RKO (cell line): ENCODE measurements around the gene ACOT11.
A peak's percentile ranks its signal among the peaks of the same experiment; 100 is the strongest.
"Not testable (repeated sequence)": the region's sequence is repeated elsewhere in the genome, so short reads cannot be mapped to it uniquely, and the experiment has no call there.

ENCODE experiments used
- DNase-seq: peaks from one replicate; pipeline ENCODE4 v3.0.0-alpha.2; 2016; ENCODE audit warnings: low spot score

ACOT11 gene

DNA sequence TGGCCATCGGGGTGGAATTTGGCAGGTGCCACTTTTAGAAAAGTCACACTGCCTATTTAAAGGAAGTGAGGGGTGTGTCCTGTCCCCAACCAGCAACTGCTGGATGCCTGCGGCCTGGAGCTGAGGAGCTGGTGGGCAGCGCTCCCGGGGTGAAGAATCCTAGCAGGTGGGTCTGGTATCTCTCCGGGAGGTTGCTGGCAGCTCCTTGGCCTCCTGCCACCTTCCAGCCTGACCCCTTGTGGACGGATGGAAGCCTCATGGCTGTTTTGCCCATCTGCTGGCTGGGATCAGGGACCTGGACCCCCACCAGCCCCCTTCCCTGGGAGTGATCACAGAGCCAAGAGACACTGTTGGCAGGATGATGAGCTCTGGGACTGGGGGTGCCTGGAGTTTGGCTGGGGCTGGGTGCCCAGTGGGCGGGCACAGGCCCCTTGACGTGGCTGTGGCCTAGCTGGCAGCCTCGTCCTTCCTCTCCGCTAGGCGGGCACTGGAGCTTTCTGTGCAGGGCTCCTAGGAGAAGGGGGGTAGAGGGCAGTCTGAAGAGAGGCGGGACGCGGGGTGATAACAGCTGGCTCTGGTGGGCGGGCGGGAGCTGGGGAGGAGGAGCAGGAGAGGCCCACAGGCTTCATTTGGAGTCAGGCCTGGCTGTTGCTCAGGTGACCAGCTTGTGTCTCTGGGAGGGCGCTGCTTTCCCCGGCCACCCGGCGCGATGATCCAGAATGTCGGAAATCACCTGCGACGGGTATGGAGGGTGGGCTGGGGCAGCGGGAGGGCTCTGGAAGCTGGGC is at the start of gene ACOT11:
Gene ACOT11, plus strand, starts transcription at position 628 of the 788 bp plus-strand sequence. Its CDS starts 82 bp downstream, at position 710.
- DNase-seq, result no peak

DNA sequence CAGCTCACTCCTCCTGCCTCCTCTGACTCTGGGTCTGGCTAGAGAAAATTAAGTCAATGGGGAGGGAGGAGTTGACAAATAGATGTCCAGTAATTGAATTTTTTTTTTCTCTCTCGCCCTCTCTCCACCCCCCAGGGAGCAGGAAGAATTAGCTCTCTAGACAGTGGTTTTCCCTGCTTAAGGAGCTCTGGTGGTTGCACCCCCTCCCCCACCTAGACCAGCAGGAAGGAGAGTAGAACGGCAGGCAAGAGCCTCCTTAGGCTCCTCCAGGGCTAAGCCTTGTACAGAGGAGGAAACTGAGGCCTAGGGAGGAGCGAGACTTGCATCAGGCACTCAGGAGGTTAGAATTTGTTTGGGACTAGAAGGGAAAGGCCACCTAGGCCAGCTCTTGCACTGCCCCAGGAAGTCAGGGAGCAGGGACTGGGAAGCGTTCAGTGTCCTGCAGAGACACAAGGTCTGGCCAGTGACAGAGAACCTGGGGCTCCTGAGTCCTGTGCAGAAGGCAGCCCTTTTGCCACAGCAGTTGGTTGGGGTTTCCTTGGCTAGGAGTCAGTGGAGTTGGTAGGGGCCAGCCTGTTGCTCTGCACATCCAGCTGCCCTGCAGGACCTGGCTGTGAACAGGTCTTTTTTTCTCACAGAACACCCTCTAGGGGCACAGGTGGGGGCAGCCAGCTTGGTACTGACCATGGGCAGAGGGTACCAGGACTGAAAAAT is 49.5 kb upstream of the ACOT11 start:
- no peak for DNase-seq

DNA sequence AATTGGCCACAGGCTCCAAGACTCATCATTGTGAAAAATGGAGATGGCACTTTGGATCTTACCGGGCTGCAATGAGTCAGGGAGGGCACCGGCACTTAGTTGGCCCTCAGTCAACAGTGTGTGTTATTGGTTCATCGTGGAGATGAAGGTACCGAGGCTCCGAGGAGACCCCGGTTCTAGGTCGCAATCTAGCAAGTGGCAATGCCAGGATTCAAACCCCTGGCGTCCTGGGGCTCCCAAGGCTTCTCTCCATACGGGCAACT is 49.0 kb upstream of the ACOT11 start:
- DNase-seq, result no peak

DNA sequence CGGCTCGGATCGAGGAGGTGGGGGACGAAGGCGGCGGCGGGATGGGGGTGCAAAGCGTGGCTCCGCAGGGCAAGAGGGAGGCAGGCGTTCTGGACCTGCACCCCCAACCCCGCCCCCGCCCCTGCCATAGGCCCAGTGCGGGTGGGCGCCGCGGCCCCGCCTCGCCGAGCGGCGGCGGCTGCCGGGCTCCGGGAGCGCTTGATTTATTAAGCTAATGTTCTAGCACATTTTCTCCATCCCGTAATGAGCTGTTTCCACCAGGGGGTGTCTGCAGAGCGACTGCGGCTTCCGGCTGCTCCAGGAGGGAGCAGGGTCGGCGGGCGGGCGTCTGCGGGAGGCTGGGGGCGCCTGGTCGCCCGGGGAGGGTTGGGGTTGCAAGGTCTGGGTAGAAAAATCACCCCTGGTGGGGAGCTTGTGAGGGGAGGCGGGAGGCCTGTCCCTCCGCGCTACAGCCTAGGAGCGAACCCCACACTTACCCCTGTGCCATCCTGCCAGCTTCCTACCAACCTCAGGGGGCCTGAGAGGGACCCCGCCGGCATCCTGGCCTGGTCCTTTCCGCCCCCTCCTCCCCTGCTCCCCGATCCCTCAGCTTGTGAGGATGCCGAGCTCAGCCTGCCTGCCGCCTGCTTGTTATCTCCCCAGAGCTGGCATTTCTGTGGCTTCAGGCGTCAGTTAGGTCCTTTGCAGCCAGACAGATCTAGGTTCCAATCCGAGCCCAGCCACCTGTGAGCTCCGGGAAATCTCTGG is 48.5 kb upstream of the ACOT11 start:
- DNase-seq, result peak; percentile 58

DNA sequence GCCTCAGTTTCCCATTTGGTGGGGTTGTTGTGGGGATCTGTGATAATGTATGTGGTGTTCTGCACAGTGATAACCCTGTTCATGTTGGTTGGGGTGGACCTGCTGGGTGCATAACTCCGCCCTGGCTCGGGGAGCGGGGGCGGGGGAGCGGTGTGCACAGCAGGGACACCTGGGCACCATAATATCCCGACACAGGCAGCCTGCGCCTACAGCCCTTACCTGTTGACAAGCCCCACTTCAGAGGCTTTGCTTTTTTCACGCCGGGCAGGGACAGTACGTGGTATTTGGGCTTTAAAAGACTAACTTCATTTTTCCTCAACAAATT is 48.0 kb upstream of the ACOT11 start:
- DNase-seq, result no peak

DNA sequence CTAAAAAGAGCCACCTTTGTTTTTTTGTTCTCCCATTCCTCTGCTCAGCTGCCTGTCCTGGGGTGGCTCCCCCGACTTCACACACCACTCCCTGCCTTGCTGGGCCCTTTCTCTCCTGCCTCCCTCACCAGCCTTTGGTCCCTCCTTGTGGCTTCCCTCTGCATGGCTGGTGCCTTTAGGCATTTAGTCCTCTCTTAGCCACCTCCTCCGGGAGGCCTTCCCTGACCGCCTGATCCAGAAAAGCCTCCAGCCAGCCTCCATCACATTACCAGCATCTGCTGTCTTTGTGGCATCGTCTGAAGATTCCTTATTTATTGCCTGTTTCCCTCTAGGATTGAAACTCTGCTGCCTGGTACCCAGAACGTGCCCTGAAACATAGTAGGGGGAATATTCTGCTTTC is 46.2 kb upstream of the ACOT11 start:
- DNase-seq, result no peak

DNA sequence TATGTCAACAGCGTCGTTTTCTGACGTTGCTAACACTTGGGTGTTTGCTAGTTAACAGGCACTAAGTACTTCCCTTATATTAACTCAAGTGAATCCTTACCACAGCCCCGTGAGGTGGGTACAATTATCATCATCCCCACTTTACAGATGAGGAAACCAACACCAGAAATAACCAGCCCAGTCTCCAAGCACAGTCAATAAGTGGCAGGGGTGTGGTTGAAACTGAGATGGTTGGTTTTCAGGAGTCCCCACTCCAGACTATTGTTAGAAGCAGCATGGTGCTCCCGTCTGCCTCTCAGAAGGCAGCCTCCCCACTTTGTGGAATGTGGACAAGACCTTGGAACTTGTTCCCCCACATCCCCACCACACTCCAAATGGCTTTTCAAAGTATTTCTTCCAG is 45.7 kb upstream of the ACOT11 start:
- no peak for DNase-seq

DNA sequence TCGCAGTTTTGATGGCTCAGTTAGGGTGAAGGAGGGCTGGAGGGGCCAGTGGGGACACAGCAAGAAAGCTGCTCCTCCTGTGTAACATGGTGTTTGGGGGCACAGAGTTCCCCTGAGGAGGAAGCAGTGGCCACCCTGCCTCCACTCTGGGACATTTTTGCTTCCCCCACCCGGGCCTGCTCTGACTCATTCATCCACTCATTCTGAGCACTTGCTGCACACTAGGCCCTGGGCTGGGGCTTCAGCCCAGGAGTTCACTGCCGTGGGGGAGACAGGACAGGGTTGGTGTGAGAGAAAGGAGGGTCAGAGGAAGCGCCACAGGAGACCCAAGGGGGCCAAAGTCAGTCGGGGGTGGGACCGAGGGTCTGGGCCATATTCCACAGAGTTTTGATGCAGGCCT is 41.4 kb upstream of the ACOT11 start:
- no peak for DNase-seq

DNA sequence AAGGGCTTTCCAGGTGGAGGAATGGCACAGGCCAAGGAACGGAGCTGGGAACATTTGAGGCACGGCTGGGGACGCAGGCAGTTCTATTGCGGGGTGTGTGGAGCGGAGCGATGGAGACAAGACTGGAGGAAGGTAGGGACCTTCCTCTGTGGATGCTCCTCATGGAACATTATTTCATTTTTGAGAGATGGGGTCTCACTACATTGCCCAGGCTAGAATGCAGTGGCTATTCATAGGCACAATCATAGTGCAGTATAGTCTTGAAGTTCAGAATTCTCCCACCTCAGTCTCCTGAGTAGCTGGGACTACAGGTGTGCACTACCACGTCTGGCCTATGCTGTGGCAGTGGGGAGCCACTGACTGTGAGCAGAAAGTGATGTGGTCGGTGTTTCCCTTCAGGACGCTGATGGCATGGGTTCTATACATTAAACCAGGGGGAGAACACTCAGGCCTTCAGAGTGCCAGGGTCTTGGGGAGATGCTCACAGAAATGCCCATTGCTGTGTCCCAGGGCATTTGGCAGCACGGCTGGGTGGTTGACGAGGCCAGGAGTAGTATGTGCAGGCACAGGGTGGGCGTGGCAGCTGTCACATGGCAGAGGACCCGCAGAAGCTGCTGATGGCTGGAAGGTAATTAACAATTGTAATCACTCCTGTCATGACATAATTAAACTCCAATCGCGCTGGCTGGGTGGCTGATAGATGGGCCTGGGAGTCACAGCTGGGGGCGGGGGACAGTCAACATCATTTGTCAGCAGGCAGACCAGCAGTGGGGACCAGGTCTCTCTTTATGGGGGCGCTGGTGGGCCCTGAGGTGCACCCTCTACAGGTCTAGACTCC is 40.8 kb upstream of the ACOT11 start:
- DNase-seq, result no peak

DNA sequence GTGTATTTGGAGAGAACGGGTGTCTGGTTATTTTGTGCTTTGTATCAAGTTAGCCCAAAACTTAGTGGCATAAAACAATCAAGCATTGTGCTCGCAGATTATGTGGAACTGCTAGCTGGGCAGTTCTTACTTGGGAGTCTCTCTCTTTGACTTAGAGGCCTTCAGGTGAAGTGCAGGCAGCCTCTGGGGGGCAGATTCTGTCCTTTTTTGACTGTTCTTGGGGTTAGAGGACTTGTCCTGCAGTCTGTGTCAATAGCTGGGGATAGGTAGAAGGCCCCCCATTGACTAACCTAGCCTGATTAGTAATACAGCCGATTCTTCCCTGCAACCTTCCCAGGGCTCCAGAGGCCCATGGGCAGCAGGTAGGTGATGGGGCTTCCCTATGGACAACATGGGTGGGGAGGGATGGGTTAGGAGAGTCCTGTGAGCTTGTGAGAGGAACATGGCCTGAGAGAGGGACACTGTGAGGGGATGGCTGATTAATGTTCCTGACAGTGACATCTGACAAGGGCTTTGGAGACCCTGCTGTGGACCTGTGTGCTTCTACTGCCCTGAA is 37.2 kb upstream of the ACOT11 start:
- no peak for DNase-seq

DNA sequence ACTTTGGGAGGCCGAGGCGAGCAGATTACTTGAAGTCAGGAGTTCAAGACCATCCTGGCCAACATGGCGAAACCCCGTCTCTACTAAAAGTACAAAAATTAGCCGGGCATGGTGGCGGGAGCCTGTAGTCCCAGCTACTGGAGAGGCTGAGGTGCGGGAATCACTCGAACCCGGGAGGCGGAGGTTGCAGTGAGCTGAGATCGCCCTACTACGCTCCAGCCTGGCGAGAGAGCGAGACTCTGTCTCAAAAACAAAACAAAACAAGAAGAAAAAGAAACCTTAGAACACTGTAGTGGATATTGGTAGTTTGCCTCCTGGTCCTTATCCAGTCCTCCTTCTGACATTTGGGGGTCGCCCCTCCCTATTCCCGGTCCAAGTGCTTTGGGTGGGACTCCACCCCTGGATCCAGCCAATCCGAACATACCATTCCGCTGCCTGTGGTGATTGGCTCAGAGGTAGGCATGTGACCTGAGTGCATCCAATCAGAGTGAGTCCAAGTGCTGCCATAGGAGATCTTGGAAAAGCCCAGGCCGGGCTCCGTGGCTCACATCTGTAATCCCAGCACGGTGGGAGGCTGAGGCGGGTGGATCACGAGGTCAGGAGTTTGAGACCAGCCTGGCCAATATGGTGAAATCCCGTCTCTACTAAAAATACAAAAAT is 34.0 kb upstream of the ACOT11 start:
- DNase-seq, result not testable (repeated sequence)

DNA sequence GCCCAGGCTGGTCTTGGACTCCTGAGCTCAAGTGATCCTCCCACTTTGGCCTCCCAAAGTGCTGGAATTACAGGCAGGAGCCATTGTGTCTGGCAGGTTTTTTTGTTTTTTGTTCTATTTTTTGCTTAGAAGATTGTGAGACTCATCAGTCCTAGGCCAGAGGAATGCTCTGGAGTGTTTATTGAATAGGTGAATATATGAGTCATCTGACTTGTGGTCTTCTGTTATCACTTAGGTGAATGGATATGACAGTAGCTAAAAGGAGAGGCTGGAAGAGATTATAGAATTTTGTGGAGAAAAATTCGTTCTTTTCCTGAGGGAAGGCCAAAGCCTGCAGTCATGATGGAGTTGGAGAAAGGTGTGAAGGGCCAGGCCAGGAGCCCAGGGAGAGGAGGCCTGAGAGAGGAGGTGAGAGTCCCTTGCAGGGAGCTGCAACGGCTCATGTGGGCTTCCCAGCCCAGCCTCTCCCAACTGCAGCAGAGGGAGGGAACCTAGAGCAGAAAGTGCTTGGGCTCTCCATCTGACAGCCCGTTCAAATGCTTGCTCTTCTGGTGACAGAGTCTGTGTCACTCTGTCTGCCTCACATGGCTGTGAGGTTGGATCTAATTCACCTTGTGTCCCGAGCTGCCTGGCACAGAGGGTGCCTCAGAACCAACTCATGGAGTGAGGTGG is 31.6 kb upstream of the ACOT11 start:
- DNase-seq, result no peak

DNA sequence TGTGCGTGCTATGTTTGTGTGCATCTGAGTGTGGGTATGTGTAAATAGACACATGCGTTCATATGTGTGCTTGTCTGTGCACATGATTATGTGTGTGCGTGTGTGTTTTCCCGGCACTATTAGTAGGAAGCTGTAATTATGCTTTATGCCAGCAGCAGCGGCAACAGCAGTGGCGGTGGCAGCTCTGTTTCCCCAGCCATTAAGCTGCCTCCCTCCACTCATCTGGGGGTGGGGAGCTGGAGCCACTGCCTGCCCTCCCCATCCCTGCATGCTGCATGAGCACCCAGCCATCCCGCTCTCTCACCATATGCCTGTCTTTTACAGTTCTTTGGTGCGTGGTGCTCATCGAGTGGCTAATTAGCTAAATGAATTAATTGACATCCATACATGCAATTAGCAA is 30.5 kb upstream of the ACOT11 start:
- DNase-seq, result no peak

DNA sequence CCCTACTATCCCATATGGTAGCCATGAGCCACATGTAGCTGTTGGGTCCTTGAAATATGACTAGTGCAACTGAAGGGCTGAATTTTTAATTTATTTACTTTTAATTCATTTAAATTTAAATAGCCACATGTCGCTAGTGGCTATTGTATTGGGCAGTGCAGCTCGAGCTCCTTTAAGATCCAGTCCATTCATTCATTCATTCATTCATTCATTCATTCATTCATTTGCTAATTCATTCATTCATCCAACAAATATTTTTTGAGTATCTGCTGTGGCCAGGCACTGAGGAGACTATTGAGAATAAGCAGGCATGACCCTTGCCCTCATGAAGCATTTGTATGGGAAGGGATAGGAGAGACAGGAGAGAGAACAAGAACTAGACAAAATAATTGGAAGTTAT is 29.5 kb upstream of the ACOT11 start:
- DNase-seq, result no peak

DNA sequence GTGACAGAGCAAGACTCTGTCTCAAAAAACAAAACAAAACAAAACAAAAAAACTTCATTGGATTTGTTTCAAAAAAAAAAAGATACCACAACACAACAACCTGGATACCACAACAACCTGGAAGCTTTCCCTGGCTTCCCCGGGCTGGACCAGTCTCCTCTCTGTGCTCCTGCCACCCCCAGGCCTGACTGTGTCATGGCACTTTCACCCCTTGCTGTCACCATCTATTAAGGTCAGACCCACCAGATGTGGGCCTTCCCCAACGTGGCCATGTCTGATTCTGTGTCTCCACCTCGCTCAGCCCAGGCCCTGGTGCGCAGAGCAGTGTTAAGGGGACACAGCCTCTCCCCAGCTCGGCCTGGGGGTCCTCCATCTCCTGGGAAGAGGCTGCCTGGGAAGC is 28.3 kb upstream of the ACOT11 start:
- DNase-seq, result no peak

DNA sequence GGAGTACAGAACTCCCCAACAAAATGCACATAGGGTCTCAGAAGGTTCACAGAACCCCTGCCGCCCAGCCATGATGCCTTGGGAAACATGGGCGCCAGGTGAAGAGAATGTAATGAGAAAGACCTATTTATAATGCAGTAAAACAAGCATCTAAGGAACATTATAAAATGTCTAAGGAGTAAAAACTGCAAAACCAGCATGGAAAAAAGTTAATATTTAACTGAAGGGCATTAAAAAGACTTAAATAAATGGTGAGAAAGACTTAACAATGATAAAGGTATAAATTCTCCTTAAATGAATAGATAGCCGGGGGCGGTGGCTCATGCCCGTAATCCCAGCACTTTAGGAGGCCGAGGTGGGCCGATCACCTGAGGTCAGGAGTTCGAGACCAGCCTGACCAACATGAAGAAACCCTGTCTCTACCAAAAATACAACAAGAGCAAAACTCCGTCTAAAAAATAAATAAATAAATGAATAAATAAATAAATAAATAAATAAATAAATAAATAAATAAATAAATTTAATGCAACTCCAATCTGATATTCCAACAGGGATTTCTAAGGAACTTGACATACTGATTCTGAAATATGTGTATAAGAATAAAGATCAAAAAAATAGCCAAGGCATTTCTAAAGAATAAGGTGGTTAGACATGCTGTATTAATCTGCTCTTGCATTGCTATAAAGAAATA is 27.3 kb upstream of the ACOT11 start:
- DNase-seq, result no peak

DNA sequence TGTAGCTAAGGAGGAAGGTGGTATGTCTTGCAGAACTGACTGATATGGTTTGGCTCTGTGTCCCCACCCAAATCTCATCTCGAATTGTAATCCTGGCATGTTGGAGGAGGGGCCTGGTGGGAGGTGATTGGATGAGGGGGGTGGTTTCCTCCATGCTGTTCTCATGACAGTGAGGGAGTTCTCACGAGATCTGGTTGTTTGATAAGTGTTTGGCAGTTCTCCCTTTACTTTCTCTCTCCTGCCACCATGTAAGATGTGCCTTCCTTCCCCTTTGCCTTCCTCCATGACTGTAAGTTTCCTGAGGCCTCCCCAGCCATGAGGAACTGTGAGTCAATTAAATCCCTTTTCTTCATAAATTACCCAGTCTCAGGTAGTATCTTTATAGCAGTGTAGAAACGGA is 21.5 kb upstream of the ACOT11 start:
- not testable (repeated sequence) for DNase-seq

DNA sequence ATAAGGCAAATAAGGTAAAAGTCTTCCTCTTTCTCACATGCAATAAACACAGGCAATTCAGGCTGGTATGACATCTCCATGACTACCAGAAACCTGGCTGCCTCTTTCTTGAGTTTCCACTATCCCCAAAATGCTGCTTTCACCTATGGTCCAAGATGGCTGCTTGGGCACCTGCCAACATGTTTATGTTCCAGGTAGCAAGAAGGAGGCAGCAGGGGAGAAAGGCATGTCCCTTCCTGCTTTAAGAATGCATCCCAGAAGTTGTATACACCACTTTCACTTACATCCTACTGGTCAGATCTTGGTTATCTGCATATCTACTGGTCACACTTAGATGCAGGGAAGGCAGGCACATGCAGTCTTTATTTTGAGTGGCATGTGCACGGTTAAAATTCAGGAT is 19.4 kb upstream of the ACOT11 start:
- DNase-seq, result no peak

DNA sequence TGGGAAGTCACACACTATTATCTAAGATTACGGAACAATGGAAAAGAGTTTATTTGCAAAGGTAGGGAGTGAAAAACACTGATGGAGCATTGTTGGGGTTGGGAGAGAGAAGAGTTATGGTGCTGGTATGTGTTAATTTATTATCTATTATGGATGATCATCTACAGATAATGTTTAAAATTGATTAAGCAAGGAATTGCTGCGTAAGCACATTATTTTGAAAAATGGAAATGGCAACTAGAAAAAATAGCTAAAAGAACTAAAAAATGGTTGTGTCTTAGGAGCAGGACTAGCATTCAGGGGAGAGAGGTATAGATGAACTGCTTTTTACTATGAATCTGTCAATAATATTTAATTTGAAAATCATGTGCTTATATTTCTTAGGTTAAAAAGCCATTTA is 16.0 kb upstream of the ACOT11 start:
- DNase-seq, result no peak

DNA sequence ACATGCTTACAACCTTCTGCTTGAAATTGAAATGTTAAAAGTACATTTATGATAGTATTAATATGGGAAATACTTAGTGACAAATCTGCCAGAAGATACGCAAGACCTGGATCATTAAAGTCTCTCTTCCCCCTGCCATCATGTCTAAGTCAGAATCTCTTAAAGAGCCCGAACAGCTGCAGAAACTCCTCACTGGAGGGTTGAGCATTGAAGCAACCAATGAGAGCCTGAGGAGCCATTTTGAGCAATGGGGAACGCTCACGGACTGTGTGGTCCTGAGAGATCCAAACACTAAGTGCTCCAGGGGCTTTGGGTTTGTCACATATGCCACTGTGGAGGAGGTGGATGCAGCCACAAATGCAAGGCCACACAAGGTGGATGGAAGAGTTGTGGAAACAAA is 11.4 kb upstream of the ACOT11 start:
- not testable (repeated sequence) for DNase-seq
